Measurements from ENCODE around the gene TRPM1. TPM values are rescaled to one million over a fixed set of nuclear protein-coding genes. Genes with fewer than 3 reads are reported as not detected.

The TRPM1 gene
- total RNA-seq, 2 donors from 2014 or later: not detected

GRCh38 chr15:31027910-31028578 is 73.5 kb downstream of the TRPM1 start:
- H3K27ac ChIP-seq: no peak overlapping the region
- DNase-seq (ENCODE audit: low spot score): no peak
- no peak overlapping the region for H3K4me3 ChIP-seq
- H3K36me3 ChIP-seq: no peaks in the 10 kb centered on the region
- no peak for TF ChIP-seq CTCF (IDR thresholded peaks at IDR 0.05)
- H3K4me1 ChIP-seq (ENCODE audit: control insufficient read depth in 1 of 2, low read depth in 2 of 2): peaks cover 9% of the 10 kb centered on the region in 2 donors
- no peaks in the 10 kb centered on the region for H3K9me3 ChIP-seq
- no peaks in the 10 kb centered on the region for H3K27me3 ChIP-seq (replicated peaks; ENCODE audit: insufficient read depth)
- no peak for ATAC-seq (ENCODE audit: insufficient number of reproducible peaks, low FRiP score, low read depth)

- H3K27ac ChIP-seq: no peak overlapping the region
Measured at GRCh38 chr15:31025996-31026395, 75.5 kb downstream of the TRPM1 start.

GRCh38 chr15:31024979-31025378 is 76.5 kb downstream of the TRPM1 start:
- Histone ChIP-seq H3K36me3 (no peaks in the 10 kb centered on the region), H3K9me3 (no peaks in the 10 kb centered on the region), H3K27ac (no peak overlapping the region), H3K4me3 (no peak overlapping the region), H3K4me1 (ENCODE audit: control insufficient read depth in 1 of 2, low read depth in 2 of 2) (peaks cover 9% of the 10 kb centered on the region in 2 donors), H3K27me3 (replicated peaks; ENCODE audit: insufficient read depth) (no peaks in the 10 kb centered on the region)
- TF ChIP-seq CTCF (IDR thresholded peaks at IDR 0.05): no peak
- DNase-seq (ENCODE audit: low spot score) (no peak), ATAC-seq (ENCODE audit: insufficient number of reproducible peaks, low FRiP score, low read depth) (no peak)

More at GRCh38 chr15:31025996-31026395, 75.5 kb downstream of the TRPM1 start:
- no peak for TF ChIP-seq CTCF (IDR thresholded peaks at IDR 0.05)
- peaks cover 9% of the 10 kb centered on the region in 2 donors for H3K4me1 ChIP-seq (ENCODE audit: control insufficient read depth in 1 of 2, low read depth in 2 of 2)
- no peak overlapping the region for H3K4me3 ChIP-seq
- no peaks in the 10 kb centered on the region for H3K9me3 ChIP-seq
- DNase-seq (ENCODE audit: low spot score): no peak
- no peaks in the 10 kb centered on the region for H3K36me3 ChIP-seq
- no peak for ATAC-seq (ENCODE audit: insufficient number of reproducible peaks, low FRiP score, low read depth)
- no peaks in the 10 kb centered on the region for H3K27me3 ChIP-seq (replicated peaks; ENCODE audit: insufficient read depth)

- Histone ChIP-seq H3K9me3 (no peaks in the 10 kb centered on the region), H3K4me3 (no peak overlapping the region), H3K36me3 (no peaks in the 10 kb centered on the region), H3K4me1 (ENCODE audit: control insufficient read depth in 1 of 2, low read depth in 2 of 2) (peaks cover 9% of the 10 kb centered on the region in 2 donors), H3K27ac (no peak overlapping the region), H3K27me3 (replicated peaks; ENCODE audit: insufficient read depth) (no peaks in the 10 kb centered on the region)
- DNase-seq (ENCODE audit: low spot score): no peak
- TF ChIP-seq CTCF (IDR thresholded peaks at IDR 0.05): no peak
- ATAC-seq (ENCODE audit: insufficient number of reproducible peaks, low FRiP score, low read depth): no peak
Measured at GRCh38 chr15:31024330-31024729, 77.2 kb downstream of the TRPM1 start.

- Histone ChIP-seq H3K9me3 (no peaks in the 10 kb centered on the region), H3K36me3 (no peaks in the 10 kb centered on the region), H3K4me3 (no peak overlapping the region), H3K4me1 (ENCODE audit: control insufficient read depth in 1 of 2, low read depth in 2 of 2) (peaks cover 9% of the 10 kb centered on the region in 2 donors), H3K27ac (no peak overlapping the region), H3K27me3 (replicated peaks; ENCODE audit: insufficient read depth) (no peaks in the 10 kb centered on the region)
- ATAC-seq (ENCODE audit: insufficient number of reproducible peaks, low FRiP score, low read depth): no peak
- DNase-seq (ENCODE audit: low spot score): no peak
- TF ChIP-seq CTCF (IDR thresholded peaks at IDR 0.05): no peak
Measured at GRCh38 chr15:31023841-31024240, 77.7 kb downstream of the TRPM1 start.

Measured in thoracic aorta (tissue), 2 donors.